Testis (tissue), 3 donors: ENCODE measurements around the gene TFB1M. TPM values are rescaled to one million over a fixed set of nuclear protein-coding genes. Genes with fewer than 3 reads are reported as not detected.

ENCODE experiments used
- DNase-seq: peaks from one replicate; pipeline ENCODE4 v3.0.0-alpha.2; 2019
- H3K27ac ChIP-seq, 2 donors: fragments of 200-600 bp; sonication (generic); one replicate each; pipeline ENCODE4 v1.5.1; 2019
- H3K27me3 ChIP-seq: fragments of 200-600 bp; sonication (generic); one replicate; pipeline ENCODE4 v1.5.1; 2019
- H3K36me3 ChIP-seq: fragments of 200-600 bp; sonication (generic); one replicate; pipeline ENCODE4 v1.5.1; 2017; ENCODE audit warnings: low read depth; ENCODE audit errors: missing control alignments
- H3K4me1 ChIP-seq: fragments of 200-600 bp; sonication (generic); one replicate; pipeline ENCODE4 v1.5.1; 2019
- H3K4me3 ChIP-seq, 2 donors: fragments of 200-600 bp; sonication (generic); one replicate each; pipeline ENCODE4 v1.5.1; 2017 to 2019
- H3K9me3 ChIP-seq: fragments of 200-600 bp; sonication (generic); one replicate; pipeline ENCODE4 v1.5.1; 2017
- POLR2A ChIP-seq: fragments of 450-650 bp; IDR thresholded peaks from one replicate; pipeline ENCODE4 v1.6.1; 2017; ENCODE audit warnings: antibody characterized with exemption, mild to moderate bottlenecking, moderate library complexity
- WGBS, 2 donors: methylation state at CpG; one replicate each; pipeline ENCODE4 v1.1.5; 2018; 5-methylcytosine and 5-hydroxymethylcytosine counted together
- intact Hi-C: fragments of 100-400 bp; cut with DNase I; formaldehyde crosslinking; loops from one replicate; pipeline ENCODE4 v1.15.1; 2023; ENCODE audit warnings: low total_unique reads
- polyA plus RNA-seq: library from polyadenylated mRNA; stranded (reverse); fragments of 350-450 nt; fragmentation: Illumina TruSeq; extraction: RNeasy Lipid Tissue Mini Kit (QIAGEN cat#74804); gene quantifications from one replicate; pipeline ENCODE4 v1.2.3, GENCODE V29; 2014; ENCODE audit warnings: low read depth, low replicate concordance; ENCODE audit not compliant: insufficient read depth
- total RNA-seq, 2 donors: library from RNA; depleted of rRNA; stranded (reverse); fragments of >200 nt; gene quantifications; one replicate each; pipeline ENCODE4 v1.2.3, GENCODE V29; 2016
- TF ChIP-seq, protein P1 (sequence below), 3 experiments: fragments of 450-650 bp in 2 of 3; fragments of 200-600 bp in 1 of 3; sonication (generic) in 1 of 3; IDR thresholded peaks; one replicate each; pipeline ENCODE4 v1.5.1; 2016 to 2019; ENCODE audit warnings: antibody characterized with exemption in 3 of 3, mild to moderate bottlenecking in 2 of 3, moderate library complexity in 1 of 3

The TFB1M gene
- total and polyA plus RNA-seq, 3 donors from 2014 or later = 32.2 to 47.1 (median 36.1) TPM

DNA sequence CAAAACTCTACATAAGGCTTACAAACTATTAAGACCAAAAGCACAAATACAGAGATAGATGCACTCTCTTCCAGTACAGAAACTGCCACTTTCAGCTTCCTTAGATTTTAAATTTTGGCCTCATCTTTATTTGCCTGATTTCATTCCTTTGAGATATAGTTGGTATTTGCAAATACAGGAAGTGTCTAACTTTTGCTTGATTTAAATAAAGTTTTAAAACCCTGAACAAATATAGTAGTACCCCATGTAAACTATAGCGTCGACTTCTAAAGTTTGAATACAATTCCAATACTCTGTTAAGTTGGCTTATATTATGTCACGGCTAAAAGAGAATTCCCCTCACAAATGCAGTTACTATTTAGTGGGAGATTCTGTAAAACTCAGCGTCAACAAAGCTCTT, 51.6 kb downstream of the TFB1M start:
- Histone ChIP-seq H3K27ac (no peak overlapping the region), H3K4me3 (no peak overlapping the region), H3K36me3 (no peaks in the 10 kb centered on the region), H3K9me3 (no peaks in the 10 kb centered on the region), H3K4me1 (no peaks in the 10 kb centered on the region), H3K27me3 (no peaks in the 10 kb centered on the region)
- WGBS, 2 donors = 95 to 97% methylated on average over 4 of the region's 4 CpGs
- no peak for TF ChIP-seq POLR2A
- TF ChIP-seq, protein P1, sequence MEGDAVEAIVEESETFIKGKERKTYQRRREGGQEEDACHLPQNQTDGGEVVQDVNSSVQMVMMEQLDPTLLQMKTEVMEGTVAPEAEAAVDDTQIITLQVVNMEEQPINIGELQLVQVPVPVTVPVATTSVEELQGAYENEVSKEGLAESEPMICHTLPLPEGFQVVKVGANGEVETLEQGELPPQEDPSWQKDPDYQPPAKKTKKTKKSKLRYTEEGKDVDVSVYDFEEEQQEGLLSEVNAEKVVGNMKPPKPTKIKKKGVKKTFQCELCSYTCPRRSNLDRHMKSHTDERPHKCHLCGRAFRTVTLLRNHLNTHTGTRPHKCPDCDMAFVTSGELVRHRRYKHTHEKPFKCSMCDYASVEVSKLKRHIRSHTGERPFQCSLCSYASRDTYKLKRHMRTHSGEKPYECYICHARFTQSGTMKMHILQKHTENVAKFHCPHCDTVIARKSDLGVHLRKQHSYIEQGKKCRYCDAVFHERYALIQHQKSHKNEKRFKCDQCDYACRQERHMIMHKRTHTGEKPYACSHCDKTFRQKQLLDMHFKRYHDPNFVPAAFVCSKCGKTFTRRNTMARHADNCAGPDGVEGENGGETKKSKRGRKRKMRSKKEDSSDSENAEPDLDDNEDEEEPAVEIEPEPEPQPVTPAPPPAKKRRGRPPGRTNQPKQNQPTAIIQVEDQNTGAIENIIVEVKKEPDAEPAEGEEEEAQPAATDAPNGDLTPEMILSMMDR (IDR thresholded peaks at IDR 0.05) = no peak
- intact Hi-C loops = no loop called here
- no peak for DNase-seq

- WGBS, 2 donors = 94 to 96% methylated on average over 11 of the region's 11 CpGs
- intact Hi-C loops = no loop called here
- H3K4me3 ChIP-seq = no peak overlapping the region
These were observed 53.0 kb downstream of the TFB1M start for GRCh38 chr6:155261111-155261900.

DNA sequence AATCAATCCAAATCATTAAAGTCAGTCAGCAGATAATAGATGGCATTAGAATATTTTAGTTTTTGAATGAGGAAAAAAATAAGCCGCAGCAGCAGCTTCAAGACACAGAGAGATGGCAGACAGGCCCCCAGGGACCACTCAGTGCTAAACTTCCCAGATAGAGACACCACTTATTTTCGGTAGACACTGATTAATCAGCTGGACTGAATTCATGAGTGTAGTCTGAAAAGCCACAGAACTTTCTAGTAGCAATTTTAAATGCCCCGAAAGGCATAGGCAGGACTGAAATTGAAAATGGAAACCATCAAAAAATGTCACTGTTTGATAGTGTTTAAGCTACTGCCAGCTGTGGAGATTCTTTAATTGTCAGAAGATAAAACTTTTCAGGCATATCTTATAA, 53.6 kb downstream of the TFB1M start:
- intact Hi-C loops = no loop called here
- no peaks in the 10 kb centered on the region for H3K36me3 ChIP-seq
- H3K27me3 ChIP-seq = no peaks in the 10 kb centered on the region
- H3K4me3 ChIP-seq = no peak overlapping the region
- TF ChIP-seq, protein P1 (IDR thresholded peaks at IDR 0.05) = no peak
- TF ChIP-seq POLR2A = no peak
- no peaks in the 10 kb centered on the region for H3K9me3 ChIP-seq
- H3K27ac ChIP-seq = no peak overlapping the region
- no peaks in the 10 kb centered on the region for H3K4me1 ChIP-seq
- 84 to 89% methylated on average over 3 of the region's 3 CpGs for WGBS, 2 donors
- DNase-seq = no peak

More at GRCh38 chr6:155261111-155261900, 53.0 kb downstream of the TFB1M start:
- H3K9me3 ChIP-seq = no peaks in the 10 kb centered on the region
- no peak for DNase-seq
- no peaks in the 10 kb centered on the region for H3K27me3 ChIP-seq
- H3K27ac ChIP-seq = no peak overlapping the region
- TF ChIP-seq, protein P1 (IDR thresholded peaks at IDR 0.05) = no peak
- TF ChIP-seq POLR2A = no peak
- no peaks in the 10 kb centered on the region for H3K4me1 ChIP-seq
- H3K36me3 ChIP-seq = no peaks in the 10 kb centered on the region

GRCh38 chr6:155259897-155260296, 54.4 kb downstream of the TFB1M start:
- Histone ChIP-seq H3K27me3 (no peaks in the 10 kb centered on the region), H3K36me3 (no peaks in the 10 kb centered on the region), H3K9me3 (no peaks in the 10 kb centered on the region), H3K4me1 (no peaks in the 10 kb centered on the region), H3K4me3 (no peak overlapping the region), H3K27ac (no peak overlapping the region)
- TF ChIP-seq, protein P1 (IDR thresholded peaks at IDR 0.05) = no peak
- TF ChIP-seq POLR2A = no peak
- 89 to 95% methylated on average over 5 of the region's 5 CpGs for WGBS, 2 donors
- intact Hi-C loops = no loop called here
- no peak for DNase-seq

GRCh38 chr6:155259204-155259603, 55.1 kb downstream of the TFB1M start:
- H3K27me3 ChIP-seq = no peaks in the 10 kb centered on the region
- no peaks in the 10 kb centered on the region for H3K4me1 ChIP-seq
- no peaks in the 10 kb centered on the region for H3K9me3 ChIP-seq
- no peak for TF ChIP-seq POLR2A
- TF ChIP-seq, protein P1 (IDR thresholded peaks at IDR 0.05) = no peak
- no peak overlapping the region for H3K27ac ChIP-seq
- DNase-seq = no peak
- intact Hi-C loops = no loop called here
- WGBS, 2 donors = 98 to 99% methylated on average over 3 of the region's 3 CpGs
- no peak overlapping the region for H3K4me3 ChIP-seq
- H3K36me3 ChIP-seq = no peaks in the 10 kb centered on the region
